CD14-positive monocyte (primary cell): Measurements from ENCODE around the gene OLFML2B. TPM values are rescaled to one million over a fixed set of nuclear protein-coding genes. Genes with fewer than 3 reads are reported as not detected.

Source experiments
- DNase-seq, 3 donors: peaks; one replicate each; pipeline ENCODE4 v3.0.0-alpha.2; 2011 to 2022
- H2AFZ ChIP-seq: 2 replicates; pipeline ENCODE4 v1.6.0; 2012; ENCODE audit warnings: mild to moderate bottlenecking, low read depth, low read length, inconsistent platforms; ENCODE audit not compliant: insufficient read depth, poor library complexity, severe bottlenecking
- H3K27ac ChIP-seq, 2 donors: 1 replicate in 1 of 2; 2 replicates in 1 of 2; pipeline ENCODE4 v1.5.1; 2012 to 2013; ENCODE audit warnings: low read length in 2 of 2, control low read depth in 1 of 2, inconsistent platforms in 1 of 2, low read depth in 1 of 2, mild to moderate bottlenecking in 1 of 2
- H3K27me3 ChIP-seq, 2 donors: one replicate each; pipeline versions ENCODE4 v1.6.0 to v1.6.1; 2011 to 2013; ENCODE audit warnings: low read length in 2 of 2; ENCODE audit not compliant: control insufficient read depth in 2 of 2, insufficient read depth in 2 of 2
- H3K36me3 ChIP-seq, 2 donors: replicated peaks in 1 of 2; 1 replicate in 1 of 2; 2 replicates in 1 of 2; pipeline versions ENCODE4 v1.5.1 to v1.6.1; 2012 to 2013; ENCODE audit warnings: low read length in 2 of 2, control low read depth in 1 of 2, inconsistent platforms in 1 of 2, mild to moderate bottlenecking in 1 of 2; ENCODE audit not compliant: insufficient read depth in 2 of 2, control insufficient read depth in 1 of 2
- H3K4me1 ChIP-seq, 2 donors: 1 replicate in 1 of 2; 2 replicates in 1 of 2; pipeline versions ENCODE4 v1.5.1 to v1.6.1; 2012 to 2013; ENCODE audit warnings: low read length in 2 of 2, control low read depth in 1 of 2, inconsistent platforms in 1 of 2, mild to moderate bottlenecking in 1 of 2, moderate library complexity in 1 of 2; ENCODE audit not compliant: insufficient read depth in 2 of 2, control insufficient read depth in 1 of 2
- H3K4me2 ChIP-seq: replicated peaks from 2 replicates; pipeline ENCODE3; 2012; ENCODE audit warnings: low read length, moderate library complexity, mild to moderate bottlenecking; ENCODE audit not compliant: poor library complexity, severe bottlenecking; ENCODE audit errors: extremely low read depth
- H3K4me3 ChIP-seq, 3 experiments: fragments of 200-600 bp in 1 of 3; sonication (generic) in 1 of 3; replicated peaks in 1 of 3; 1 replicate in 2 of 3; 2 replicates in 1 of 3; pipeline ENCODE4 v1.5.1; 2011 to 2013; ENCODE audit warnings: low read length in 3 of 3, mild to moderate bottlenecking in 3 of 3, control low read depth in 2 of 3, low read depth in 2 of 3, inconsistent platforms in 1 of 3, moderate library complexity in 1 of 3
- H3K79me2 ChIP-seq: 2 replicates; pipeline ENCODE4 v1.6.0; 2012; ENCODE audit warnings: mild to moderate bottlenecking, control low read depth, inconsistent platforms, low read length, moderate library complexity; ENCODE audit not compliant: insufficient read depth
- H3K9ac ChIP-seq: 2 replicates; pipeline ENCODE4 v1.6.0; 2017; ENCODE audit warnings: low read length, mild to moderate bottlenecking; ENCODE audit not compliant: insufficient read depth, poor library complexity, severe bottlenecking
- H3K9me3 ChIP-seq, 2 donors: replicated peaks in 1 of 2; 1 replicate in 1 of 2; 2 replicates in 1 of 2; pipeline versions ENCODE4 v1.5.1 to v1.6.1; 2012 to 2013; ENCODE audit warnings: low read length in 2 of 2, control low read depth in 1 of 2; ENCODE audit not compliant: control insufficient read depth in 1 of 2, insufficient read depth in 1 of 2
- H4K20me1 ChIP-seq: 2 replicates; pipeline ENCODE4 v1.6.0; 2012; ENCODE audit warnings: mild to moderate bottlenecking, low read length, control low read depth, moderate library complexity; ENCODE audit not compliant: insufficient read depth
- H3K27ac Mint-ChIP-seq, 7 donors: one replicate each; pipeline ENCODE4 v1.8.0; 2020; ENCODE audit warnings: mild to moderate bottlenecking in 7 of 7, mixed read lengths in 7 of 7, moderate library complexity in 6 of 7, inconsistent platforms in 2 of 7
- H3K27me3 Mint-ChIP-seq, 3 donors: one replicate each; pipeline ENCODE4 v1.8.0; 2021 to 2022; ENCODE audit warnings: low read depth in 3 of 3, mild to moderate bottlenecking in 3 of 3, mixed read lengths in 3 of 3, moderate library complexity in 3 of 3, inconsistent platforms in 1 of 3
- H3K36me3 Mint-ChIP-seq, 2 donors: one replicate each; pipeline ENCODE4 v1.8.0; 2020; ENCODE audit warnings: mixed read lengths in 2 of 2, inconsistent platforms in 1 of 2, mild to moderate bottlenecking in 1 of 2
- H3K4me1 Mint-ChIP-seq: one replicate; pipeline ENCODE4 v1.8.0; 2020; ENCODE audit warnings: mild to moderate bottlenecking, mixed read lengths
- H3K4me3 Mint-ChIP-seq, 2 donors: one replicate each; pipeline ENCODE4 v1.8.0; 2020; ENCODE audit warnings: mild to moderate bottlenecking in 2 of 2, mixed read lengths in 2 of 2, moderate library complexity in 1 of 2
- H3K9me3 Mint-ChIP-seq, 7 donors: one replicate each; pipeline ENCODE4 v1.8.0; 2020 to 2022; ENCODE audit warnings: mixed read lengths in 7 of 7, mild to moderate bottlenecking in 6 of 7, moderate library complexity in 6 of 7, inconsistent platforms in 2 of 7
- WGBS: methylation state at CpG from one replicate; pipeline ENCODE4 v1.1.5; 2013; ENCODE audit warnings: missing lambda C conversion rate; ENCODE audit not compliant: insufficient coverage; 5-methylcytosine and 5-hydroxymethylcytosine counted together
- intact Hi-C, 2 donors: fragments of 100-400 bp; cut with micrococcal nuclease; formaldehyde crosslinking; loops; one replicate each; pipeline versions ENCODE4 v1.15.0 to v1.15.1; 2023
- polyA plus RNA-seq, 3 donors: library from polyadenylated mRNA; depleted of rRNA in 1 of 3; unstranded in 2 of 3; stranded (reverse) in 1 of 3; fragments of 300-500 nt in 2 of 3; fragments of >200 nt in 1 of 3; fragmentation: Illumina TruSeq in 2 of 3; gene quantifications; 1 replicate in 2 of 3; 2 replicates in 1 of 3; pipeline ENCODE4 v1.2.3, GENCODE V29; 2012 to 2021
- TF ChIP-seq, protein P1 (sequence below): fragments of 200-600 bp; IDR thresholded peaks from one replicate; pipeline ENCODE4 v1.8.0; 2022; ENCODE audit warnings: antibody characterized with exemption, mild to moderate bottlenecking

Gene OLFML2B
- polyA plus RNA-seq, 3 donors: 0.66 to 1.4 (median 0.95) TPM

DNA sequence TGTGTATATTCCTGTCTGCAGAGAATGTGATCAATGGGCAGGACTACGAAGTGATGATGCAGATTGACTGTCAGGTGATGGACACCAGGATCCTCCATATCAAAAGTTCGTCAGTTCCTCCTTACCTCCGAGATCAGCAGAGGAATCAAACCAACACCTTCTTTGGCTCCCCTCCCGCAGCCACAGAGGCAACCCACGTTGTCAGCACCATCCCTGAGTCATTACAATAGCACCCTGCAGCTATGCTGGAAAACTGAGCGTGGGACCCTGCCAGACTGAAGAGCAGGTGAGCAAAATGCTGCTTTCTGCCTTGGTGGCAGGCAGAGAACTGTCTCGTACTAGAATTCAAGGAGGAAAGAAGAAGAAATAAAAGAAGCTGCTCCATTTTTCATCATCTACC is 65.2 kb downstream of the OLFML2B start:
- WGBS: 98% methylated on average over 6 of the region's 7 CpGs
- Histone ChIP-seq H3K4me2 (no peak overlapping the region), H3K4me3 (no peak overlapping the region), H3K79me2 (no peaks in the 10 kb centered on the region), H3K9ac (no peak overlapping the region), H4K20me1 (no peaks in the 10 kb centered on the region), H3K4me1 (peaks cover 12 to 20% of the 10 kb centered on the region in 2 donors), H3K9me3 (no peaks in the 10 kb centered on the region), H3K27ac (no peak overlapping the region), H3K36me3 (peaks cover 23 to 77% of the 10 kb centered on the region in 2 donors), H3K27me3 (no peaks in the 10 kb centered on the region), H2AFZ (no peak overlapping the region)
- intact Hi-C loops: no loop called here
- Mint-ChIP-seq H3K9me3 (peaks cover 0 to 1% (median 0%) of the 10 kb centered on the region in 7 donors), H3K36me3 (peaks cover 58 to 59% of the 10 kb centered on the region in 2 donors), H3K27me3 (no peaks in the 10 kb centered on the region), H3K4me1 (peaks cover 29% of the 10 kb centered on the region), H3K27ac (no peak overlapping the region), H3K4me3 (no peak overlapping the region)
- DNase-seq: no peak
- TF ChIP-seq, protein P1, sequence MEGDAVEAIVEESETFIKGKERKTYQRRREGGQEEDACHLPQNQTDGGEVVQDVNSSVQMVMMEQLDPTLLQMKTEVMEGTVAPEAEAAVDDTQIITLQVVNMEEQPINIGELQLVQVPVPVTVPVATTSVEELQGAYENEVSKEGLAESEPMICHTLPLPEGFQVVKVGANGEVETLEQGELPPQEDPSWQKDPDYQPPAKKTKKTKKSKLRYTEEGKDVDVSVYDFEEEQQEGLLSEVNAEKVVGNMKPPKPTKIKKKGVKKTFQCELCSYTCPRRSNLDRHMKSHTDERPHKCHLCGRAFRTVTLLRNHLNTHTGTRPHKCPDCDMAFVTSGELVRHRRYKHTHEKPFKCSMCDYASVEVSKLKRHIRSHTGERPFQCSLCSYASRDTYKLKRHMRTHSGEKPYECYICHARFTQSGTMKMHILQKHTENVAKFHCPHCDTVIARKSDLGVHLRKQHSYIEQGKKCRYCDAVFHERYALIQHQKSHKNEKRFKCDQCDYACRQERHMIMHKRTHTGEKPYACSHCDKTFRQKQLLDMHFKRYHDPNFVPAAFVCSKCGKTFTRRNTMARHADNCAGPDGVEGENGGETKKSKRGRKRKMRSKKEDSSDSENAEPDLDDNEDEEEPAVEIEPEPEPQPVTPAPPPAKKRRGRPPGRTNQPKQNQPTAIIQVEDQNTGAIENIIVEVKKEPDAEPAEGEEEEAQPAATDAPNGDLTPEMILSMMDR: no peak

DNA sequence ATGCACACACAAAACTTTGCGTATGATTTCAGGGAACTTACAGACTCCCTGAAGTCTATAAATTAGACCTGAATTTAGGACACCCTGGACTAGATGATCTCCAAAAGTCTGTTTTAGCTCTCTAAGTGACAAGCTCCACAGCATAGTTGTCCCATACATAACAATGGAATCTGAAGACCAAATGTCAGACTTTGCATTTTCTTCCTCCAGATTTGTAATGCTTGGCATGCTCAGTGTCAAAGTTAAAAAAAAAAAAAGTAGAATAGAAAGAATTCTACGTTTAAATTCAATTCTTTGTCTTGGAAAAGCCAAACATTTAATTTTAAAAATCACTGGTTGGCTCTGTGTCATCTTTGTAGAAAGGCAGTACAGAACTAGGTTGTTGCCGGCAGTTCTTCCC is 66.7 kb downstream of the OLFML2B start:
- no peaks in the 10 kb centered on the region for H3K9me3 ChIP-seq
- no peaks in the 10 kb centered on the region for H3K27me3 ChIP-seq
- intact Hi-C loops: no loop called here
- Mint-ChIP-seq H3K4me3 (no peak overlapping the region), H3K36me3 (peaks cover 50 to 54% of the 10 kb centered on the region in 2 donors), H3K9me3 (peaks cover 0 to 1% (median 0%) of the 10 kb centered on the region in 7 donors), H3K4me1 (peaks cover 33% of the 10 kb centered on the region), H3K27me3 (peaks cover 0 to 2% (median 0%) of the 10 kb centered on the region in 3 donors), H3K27ac (no peak overlapping the region)
- no peak overlapping the region for H2AFZ ChIP-seq
- peaks cover 21 to 25% of the 10 kb centered on the region in 2 donors for H3K4me1 ChIP-seq
- 100% methylated on average over 2 of the region's 3 CpGs for WGBS
- H3K27ac ChIP-seq: no peak overlapping the region
- H3K79me2 ChIP-seq: no peaks in the 10 kb centered on the region
- H4K20me1 ChIP-seq: no peaks in the 10 kb centered on the region
- no peak overlapping the region for H3K9ac ChIP-seq
- H3K4me3 ChIP-seq: no peak overlapping the region
- peaks cover 23 to 62% of the 10 kb centered on the region in 2 donors for H3K36me3 ChIP-seq
- no peak overlapping the region for H3K4me2 ChIP-seq
- no peak for DNase-seq
- TF ChIP-seq, protein P1: no peak
